CD4-positive, alpha-beta T cell (primary cell): Measurements from ENCODE around the gene LETM1. TPM values are rescaled to one million over a fixed set of nuclear protein-coding genes. Genes with fewer than 3 reads are reported as not detected.

ENCODE experiments used
- ATAC-seq: fragments of 200-7000 bp; cut with Tn5 transposase; one replicate; pipeline ENCODE4 v1.10.0; 2022; ENCODE audit warnings: mild to moderate bottlenecking; ENCODE audit not compliant: poor library complexity
- CTCF ChIA-PET: fragments of 350-600 bp; sonication (Branson Sonifier 250); formaldehyde crosslinking; loops from one replicate; lab custom pipeline; 2021; ENCODE audit warnings: antibody characterized with exemption, inconsistent platforms; lab: Charles Lee
- POLR2A ChIA-PET: fragments of 350-600 bp; sonication (Branson Sonifier 250); formaldehyde crosslinking; loops from one replicate; lab custom pipeline; 2021; ENCODE audit warnings: antibody characterized with exemption, inconsistent platforms; lab: Charles Lee
- DNase-seq, 14 experiments: peaks; one replicate each; pipeline ENCODE4 v3.0.0-alpha.2; 2013 to 2020; ENCODE audit warnings: mixed read lengths in 2 of 14
- H3K27ac ChIP-seq, 2 donors: one replicate each; pipeline versions ENCODE4 v1.5.1 to v1.7.0; 2013; ENCODE audit warnings: low read length in 2 of 2, low read depth in 1 of 2, mild to moderate bottlenecking in 1 of 2
- H3K27me3 ChIP-seq, 2 experiments: 1 replicate in 1 of 2; 2 replicates in 1 of 2; pipeline versions ENCODE4 v1.6.1 to v1.7.0; 2013; ENCODE audit warnings: low read length in 2 of 2, control low read depth in 1 of 2, mild to moderate bottlenecking in 1 of 2, moderate library complexity in 1 of 2; ENCODE audit not compliant: insufficient read depth in 2 of 2, control insufficient read depth in 1 of 2
- H3K36me3 ChIP-seq: one replicate; pipeline ENCODE4 v1.6.1; 2013; ENCODE audit warnings: low read length, control low read depth; ENCODE audit not compliant: insufficient read depth
- H3K4me1 ChIP-seq: one replicate; pipeline ENCODE4 v1.6.1; 2013; ENCODE audit warnings: low read length, control low read depth; ENCODE audit not compliant: insufficient read depth
- H3K4me3 ChIP-seq: one replicate; pipeline ENCODE4 v1.5.1; 2013; ENCODE audit warnings: mild to moderate bottlenecking, low read length, moderate library complexity
- H3K9me3 ChIP-seq, 2 experiments: 1 replicate in 1 of 2; 2 replicates in 1 of 2; pipeline versions ENCODE4 v1.6.1 to v1.7.0; 2013; ENCODE audit warnings: low read length in 2 of 2, mild to moderate bottlenecking in 2 of 2, control low read depth in 1 of 2, moderate library complexity in 1 of 2; ENCODE audit not compliant: control insufficient read depth in 1 of 2, insufficient read depth in 1 of 2
- H3K27ac Mint-ChIP-seq: one replicate; pipeline ENCODE4 v1.8.0; 2020; ENCODE audit warnings: mixed read lengths
- H3K27me3 Mint-ChIP-seq: one replicate; pipeline ENCODE4 v1.8.0; 2021; ENCODE audit warnings: mixed read lengths
- H3K36me3 Mint-ChIP-seq: one replicate; pipeline ENCODE4 v1.8.0; 2021; ENCODE audit warnings: low read depth, mixed read lengths
- H3K4me1 Mint-ChIP-seq: one replicate; pipeline ENCODE4 v1.8.0; 2021; ENCODE audit warnings: low read depth, mixed read lengths
- H3K4me3 Mint-ChIP-seq: one replicate; pipeline ENCODE4 v1.8.0; 2020; ENCODE audit warnings: mild to moderate bottlenecking, mixed read lengths
- H3K9me3 Mint-ChIP-seq: one replicate; pipeline ENCODE4 v1.8.0; 2020; ENCODE audit warnings: mixed read lengths
- CTCF ChIP-seq: fragments of 200-600 bp; IDR thresholded peaks from one replicate; pipeline ENCODE4 v1.8.0; 2022; ENCODE audit warnings: antibody characterized with exemption, mild to moderate bottlenecking
- intact Hi-C, 2 experiments: fragments of 100-400 bp; cut with DNase I in 1 of 2; cut with micrococcal nuclease in 1 of 2; formaldehyde crosslinking; loops; one replicate each; pipeline versions ENCODE4 v1.15.1 to v1.9.0; 2023 to 2025; cut with DNase I, micrococcal nuclease
- total RNA-seq, 174 experiments: library from RNA in 2 of 174; stranded (reverse) in 2 of 174; gene quantifications; one replicate each; pipeline ENCODE4 v1.2.3 and lab custom pipeline; 2021 to 2026

LETM1 gene
- total RNA-seq, 2 experiments from 2014 or later = 21.2 to 25.2 TPM

DNA sequence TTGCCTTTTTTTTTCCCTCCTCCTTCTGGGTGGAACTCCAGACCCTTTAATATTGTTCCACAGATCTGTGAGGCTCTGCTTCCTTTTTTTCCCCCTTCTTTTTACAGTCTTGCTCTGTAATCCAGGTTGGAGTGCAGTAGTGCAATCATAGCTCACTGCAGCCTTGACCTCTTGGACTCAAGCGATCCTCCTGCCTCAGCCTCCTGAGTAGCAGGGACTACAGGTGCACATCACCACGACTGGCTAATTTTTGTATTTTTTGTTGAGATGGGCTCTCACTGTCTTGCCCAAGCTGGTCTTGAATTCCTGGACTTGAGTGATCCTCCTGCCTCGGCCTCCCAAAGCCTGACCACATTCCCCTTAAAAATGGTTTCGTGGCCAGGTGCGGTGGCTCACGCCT lies 42.1 kb upstream of the LETM1 start:
- POLR2A ChIA-PET = no interaction called here
- intact Hi-C loops = loop anchor here (2.0 kb wide), 3 partner anchors 41 to 87 kb away; partner anchors contain the start of gene LETM1 (in 1 of the 2)
- H3K9me3 Mint-ChIP-seq = no peaks in the 10 kb centered on the region
- Histone ChIP-seq H3K27me3 (no peaks in the 10 kb centered on the region), H3K4me3 (no peak overlapping the region), H3K27ac (no peak overlapping the region), H3K36me3 (peaks cover 31% of the 10 kb centered on the region), H3K4me1 (peaks cover 9% of the 10 kb centered on the region), H3K9me3 (no peaks in the 10 kb centered on the region)
- TF ChIP-seq CTCF = no peak
- CTCF ChIA-PET = interaction anchor here (0.9 to 1.2 kb wide), 2 partner anchors 11 to 22 kb away, joined by 3 read pairs; no protein-coding TSS in a partner anchor
- ATAC-seq (no peak), DNase-seq (no peak)
- peaks cover 10% of the 10 kb centered on the region for H3K4me1 Mint-ChIP-seq
- H3K27ac Mint-ChIP-seq = no peak overlapping the region
- H3K36me3 Mint-ChIP-seq = peaks cover 33% of the 10 kb centered on the region
- no peak overlapping the region for H3K4me3 Mint-ChIP-seq
- no peaks in the 10 kb centered on the region for H3K27me3 Mint-ChIP-seq

DNA sequence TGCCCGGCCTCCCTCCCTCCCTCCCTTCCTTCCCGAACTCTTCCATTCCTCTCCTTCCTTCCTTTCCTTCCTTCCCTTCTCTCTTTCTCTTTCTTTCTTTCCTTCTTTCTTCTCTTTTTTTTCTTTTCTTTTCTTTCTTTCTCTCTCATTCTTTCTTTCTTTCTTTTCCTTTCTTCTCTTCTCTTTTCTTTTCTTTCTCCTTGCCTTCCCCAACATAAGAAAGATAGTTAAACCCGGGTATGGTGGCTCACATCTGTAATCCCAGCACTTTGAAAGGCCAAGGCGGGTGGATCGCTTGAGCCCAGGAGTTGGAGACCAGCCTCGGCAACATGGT lies 40.7 kb upstream of the LETM1 start:
- no peak overlapping the region for H3K27ac Mint-ChIP-seq
- no peak for DNase-seq

GRCh38 chr4:1895971-1896657 lies 40.2 kb upstream of the LETM1 start:
- CTCF ChIA-PET = no interaction called here
- no peak for ATAC-seq

More for the DNA sequence above, 40.7 kb upstream of the LETM1 start:
- H3K27me3 ChIP-seq = no peaks in the 10 kb centered on the region
- no peak overlapping the region for H3K4me3 Mint-ChIP-seq
- no peaks in the 10 kb centered on the region for H3K27me3 Mint-ChIP-seq
- intact Hi-C loops = no loop called here
- H3K4me1 ChIP-seq = peaks cover 9% of the 10 kb centered on the region
- ATAC-seq = no peak
- no peak overlapping the region for H3K27ac ChIP-seq
- H3K36me3 Mint-ChIP-seq = peaks cover 20% of the 10 kb centered on the region
- H3K36me3 ChIP-seq = peaks cover 22% of the 10 kb centered on the region
- TF ChIP-seq CTCF = no peak
- CTCF ChIA-PET = no interaction called here
- POLR2A ChIA-PET = no interaction called here
- H3K4me3 ChIP-seq = no peak overlapping the region
- H3K9me3 ChIP-seq = no peaks in the 10 kb centered on the region
- peaks cover 10% of the 10 kb centered on the region for H3K4me1 Mint-ChIP-seq
- H3K9me3 Mint-ChIP-seq = no peaks in the 10 kb centered on the region

More at GRCh38 chr4:1895971-1896657, 40.2 kb upstream of the LETM1 start:
- no peaks in the 10 kb centered on the region for H3K9me3 ChIP-seq
- H3K4me3 ChIP-seq = no peak overlapping the region
- peaks cover 16% of the 10 kb centered on the region for H3K36me3 ChIP-seq
- H3K27ac Mint-ChIP-seq = no peak overlapping the region
- TF ChIP-seq CTCF = no peak
- no peak for DNase-seq
- H3K4me1 ChIP-seq = peaks cover 9% of the 10 kb centered on the region
- H3K27me3 Mint-ChIP-seq = no peaks in the 10 kb centered on the region
- H3K9me3 Mint-ChIP-seq = no peaks in the 10 kb centered on the region
- intact Hi-C loops = loop anchor here in 1 of 2 experiments (2.0 kb wide), 1 partner anchor 19 kb away; no protein-coding TSS in a partner anchor
- peaks cover 15% of the 10 kb centered on the region for H3K36me3 Mint-ChIP-seq
- H3K4me3 Mint-ChIP-seq = no peak overlapping the region
- peaks cover 10% of the 10 kb centered on the region for H3K4me1 Mint-ChIP-seq
- H3K27ac ChIP-seq = no peak overlapping the region
- no peaks in the 10 kb centered on the region for H3K27me3 ChIP-seq
- POLR2A ChIA-PET = no interaction called here
